ENCODE data around the gene METTL6. TPM values are rescaled to one million over a fixed set of nuclear protein-coding genes. Genes with fewer than 3 reads are reported as not detected.

Gene METTL6
- total and polyA plus RNA-seq, 2 donors (not counting 1 experiment from before 2014, with no cell fraction given): 7.6 to 23.9 TPM

GRCh38 chr3:15377961-15378791 lies 49.2 kb downstream of the METTL6 start:
- Histone ChIP-seq H3K36me3 (replicated peaks in 1 of 2; ENCODE audit: control extremely low read depth in 1 of 2, control insufficient read depth in 1 of 2, extremely low read depth in 1 of 2, insufficient read depth in 2 of 2, low read length in 1 of 2) (no peaks in the 10 kb centered on the region), H4K20me1 (ENCODE audit: control insufficient read depth, insufficient read depth, low read length, poor library complexity, severe bottlenecking) (no peaks in the 10 kb centered on the region), H3K4me3 (ENCODE audit: control extremely low read depth in 1 of 5, extremely low read depth in 1 of 5, insufficient read depth in 1 of 5, low read depth in 2 of 5, low read length in 4 of 5) (peak overlapping the region in 1 of 5 experiments; percentile 9), H3K79me2 (ENCODE audit: control insufficient read depth, insufficient read depth, low read length) (peaks cover 28% of the 10 kb centered on the region), H3K9ac (ENCODE audit: low read length) (no peak overlapping the region), H3K9me3 (ENCODE audit: control extremely low read depth in 1 of 3, control insufficient read depth in 2 of 3, insufficient read depth in 1 of 3, low read length in 2 of 3) (no peaks in the 10 kb centered on the region), H3K27ac (ENCODE audit: low read length in 2 of 2) (peak overlapping the region; percentile 88 to 91), H2AFZ (ENCODE audit: insufficient read depth, low read depth, low read length, poor library complexity, severe bottlenecking) (peak overlapping the region; percentile 16), H3K4me2 (replicated peaks; ENCODE audit: low read depth, low read length, poor library complexity, severe bottlenecking) (peak overlapping the region; percentile 47), H3K4me1 (ENCODE audit: control insufficient read depth in 2 of 2, insufficient read depth in 2 of 2, low read length in 2 of 2) (peaks cover 37% of the 10 kb centered on the region in 2 donors), H3K27me3 (replicated peaks in 1 of 4; ENCODE audit: control extremely low read depth in 1 of 4, control insufficient read depth in 3 of 4, insufficient read depth in 4 of 4, low read length in 3 of 4) (no peaks in the 10 kb centered on the region)
- Mint-ChIP-seq H3K27ac (peak overlapping the region; percentile 95), H3K27me3 (no peaks in the 10 kb centered on the region), H3K9me3 (ENCODE audit: insufficient read depth) (no peaks in the 10 kb centered on the region), H3K4me1 (peaks cover 29% of the 10 kb centered on the region), H3K4me3 (peak overlapping the region; percentile 53)
- 28% methylated on average over 9 of the region's 16 CpGs for WGBS (ENCODE audit: insufficient coverage)
- intact Hi-C loops (cut with micrococcal nuclease): loop anchor here (1.0 to 2.0 kb wide), 8 partner anchors 17 to 173 kb away; partner anchors contain the start of genes EAF1, METTL6 and SH3BP5
- POLR2A ChIA-PET: interaction anchor here (0.9 to 1.6 kb wide), 3 partner anchors 17 to 110 kb away, joined by 3 to 6 read pairs (median 4); no protein-coding TSS in a partner anchor
- CTCF ChIA-PET: interaction anchor here (0.6 to 6.8 kb wide), 23 partner anchors 9 to 172 kb away, joined by 3 to 137 read pairs (median 4); partner anchors contain the start of genes CAPN7 and SH3BP5
- peak; percentile 90 for ATAC-seq (ENCODE audit: low read depth)
- peak; percentile 96 for TF ChIP-seq CTCF (IDR thresholded peaks at IDR 0.05)
- no peak for TF ChIP-seq EZH2 (IDR thresholded peaks at IDR 0.05; ENCODE audit: borderline replicate concordance, insufficient read depth, low read depth, low read length, poor library complexity, severe bottlenecking)
- peak; percentile 97 for DNase-seq

All from B cell (primary cell).